Measurements from ENCODE around the gene AFG1L. TPM values are rescaled to one million over a fixed set of nuclear protein-coding genes. Genes with fewer than 3 reads are reported as not detected.
"Not testable (repeated sequence)": the region's sequence is repeated elsewhere in the genome, so short reads cannot be mapped to it uniquely, and the experiment has no call there.

The AFG1L gene
- total RNA-seq, 2 donors from 2014 or later = 3.5 TPM

- Histone ChIP-seq H3K4me3 (no peak overlapping the region), H3K9me3 (no peaks in the 10 kb centered on the region), H3K36me3 (no peaks in the 10 kb centered on the region), H3K27me3 (replicated peaks; ENCODE audit: insufficient read depth) (no peaks in the 10 kb centered on the region), H3K27ac (no peak overlapping the region), H3K4me1 (replicated peaks) (no peaks in the 10 kb centered on the region)
- TF ChIP-seq POLR2AphosphoS5 (IDR thresholded peaks at IDR 0.05) (no peak), CTCF (IDR thresholded peaks at IDR 0.05) (no peak), POLR2A (IDR thresholded peaks at IDR 0.05) (no peak)
- intact Hi-C loops (cut with DNase I) = no loop called here
- no peak for DNase-seq (ENCODE audit: low spot score)
- 92% methylated on average over 3 of the region's 3 CpGs for WGBS
Observed at GRCh38 chr6:108446629-108447150, 151.8 kb downstream of the AFG1L start.

GRCh38 chr6:108448481-108448880 is 153.6 kb downstream of the AFG1L start:
- DNase-seq (ENCODE audit: low spot score) = no peak
- Histone ChIP-seq H3K4me1 (replicated peaks) (no peaks in the 10 kb centered on the region), H3K4me3 (no peak overlapping the region), H3K27ac (no peak overlapping the region), H3K9me3 (no peaks in the 10 kb centered on the region), H3K36me3 (no peaks in the 10 kb centered on the region), H3K27me3 (replicated peaks; ENCODE audit: insufficient read depth) (no peaks in the 10 kb centered on the region)
- TF ChIP-seq POLR2AphosphoS5 (IDR thresholded peaks at IDR 0.05) (no peak), POLR2A (IDR thresholded peaks at IDR 0.05) (no peak), CTCF (IDR thresholded peaks at IDR 0.05) (no peak)
- WGBS = 94% methylated on average over 1 of the region's 1 CpG
- intact Hi-C loops (cut with DNase I) = no loop called here

GRCh38 chr6:108449717-108450116 is 154.9 kb downstream of the AFG1L start:
- H3K27me3 ChIP-seq (replicated peaks; ENCODE audit: insufficient read depth); H3K27ac ChIP-seq; H3K9me3 ChIP-seq; H3K36me3 ChIP-seq; H3K4me1 ChIP-seq (replicated peaks); H3K4me3 ChIP-seq; intact Hi-C loops (cut with DNase I); DNase-seq (ENCODE audit: low spot score): not testable (repeated sequence)
- 89% methylated on average over 1 of the region's 1 CpG for WGBS

- no peak for DNase-seq (ENCODE audit: low spot score)
- intact Hi-C loops (cut with DNase I) = no loop called here
- no peaks in the 10 kb centered on the region for H3K4me1 ChIP-seq (replicated peaks)
- TF ChIP-seq POLR2A (IDR thresholded peaks at IDR 0.05) (no peak), POLR2AphosphoS5 (IDR thresholded peaks at IDR 0.05) (no peak), CTCF (IDR thresholded peaks at IDR 0.05) (no peak)
- H3K9me3 ChIP-seq = no peaks in the 10 kb centered on the region
- no peaks in the 10 kb centered on the region for H3K27me3 ChIP-seq (replicated peaks; ENCODE audit: insufficient read depth)
- WGBS = 91% methylated on average over 8 of the region's 8 CpGs
- H3K27ac ChIP-seq = no peak overlapping the region
- H3K4me3 ChIP-seq = no peak overlapping the region
- no peaks in the 10 kb centered on the region for H3K36me3 ChIP-seq
Observed at GRCh38 chr6:108451816-108452215, 157.0 kb downstream of the AFG1L start.

- DNase-seq (ENCODE audit: low spot score) = no peak
- no peak for TF ChIP-seq POLR2A (IDR thresholded peaks at IDR 0.05)
- no peak for TF ChIP-seq CTCF (IDR thresholded peaks at IDR 0.05)
- TF ChIP-seq POLR2AphosphoS5 (IDR thresholded peaks at IDR 0.05) = no peak
- H3K9me3 ChIP-seq = no peaks in the 10 kb centered on the region
- no peaks in the 10 kb centered on the region for H3K36me3 ChIP-seq
- intact Hi-C loops (cut with DNase I) = no loop called here
- no peaks in the 10 kb centered on the region for H3K4me1 ChIP-seq (replicated peaks)
- no peaks in the 10 kb centered on the region for H3K27me3 ChIP-seq (replicated peaks; ENCODE audit: insufficient read depth)
- WGBS = 65% methylated on average over 4 of the region's 4 CpGs
- no peak overlapping the region for H3K4me3 ChIP-seq
- H3K27ac ChIP-seq = no peak overlapping the region
Observed at GRCh38 chr6:108452711-108453195, 157.9 kb downstream of the AFG1L start.

All from prostate gland (tissue), 2 donors.